NB4 (cell line): Measurements from ENCODE around the gene ANKRD10.
A peak's percentile ranks its signal among the peaks of the same experiment; 100 is the strongest.

Experiments
- DNase-seq: peaks from one replicate; pipeline ENCODE4 v3.0.0; 2010; ENCODE audit warnings: low read depth
- H3K4me3 ChIP-seq: one replicate; pipeline ENCODE4 v1.5.1; 2011; ENCODE audit warnings: mild to moderate bottlenecking, low read depth, low read length, moderate library complexity
- CTCF ChIP-seq: IDR thresholded peaks from one replicate; pipeline ENCODE4 v1.5.1; 2012; ENCODE audit warnings: low read depth, low read length
- MAX ChIP-seq: IDR thresholded peaks from 2 replicates; pipeline ENCODE4 v1.6.1; 2011; ENCODE audit warnings: low read depth, low read length
- MYC ChIP-seq: IDR thresholded peaks from 2 replicates; pipeline ENCODE4 v1.6.1; 2011; ENCODE audit warnings: low read depth, low read length
- POLR2A ChIP-seq: IDR thresholded peaks from 2 replicates; pipeline ENCODE4 v1.6.1; 2011; ENCODE audit warnings: mild to moderate bottlenecking; ENCODE audit not compliant: insufficient read length; ENCODE audit errors: extremely low read depth

Gene ANKRD10

GRCh38 chr13:110856942-110857835, 57.7 kb downstream of the ANKRD10 start:
- no peak for DNase-seq
- no peak overlapping the region for H3K4me3 ChIP-seq
- TF ChIP-seq MYC (no peak), CTCF (no peak), MAX (0 out of 2 replicates have a peak, but pooled peaks have one; percentile 34), POLR2A (no peak)

- no peak for TF ChIP-seq POLR2A
- no peak for TF ChIP-seq MYC
- no peak for TF ChIP-seq MAX
- no peak for TF ChIP-seq CTCF
- DNase-seq = no peak
- H3K4me3 ChIP-seq = no peak overlapping the region
Measured at GRCh38 chr13:110855363-110855762, 59.5 kb downstream of the ANKRD10 start.

- TF ChIP-seq POLR2A (no peak), MYC (no peak), CTCF (no peak), MAX (no peak)
- no peak for DNase-seq
- no peak overlapping the region for H3K4me3 ChIP-seq
Measured at GRCh38 chr13:110854866-110855265, 60.0 kb downstream of the ANKRD10 start.

- DNase-seq = no peak
- TF ChIP-seq POLR2A (no peak), MAX (no peak), MYC (no peak), CTCF (no peak)
- no peak overlapping the region for H3K4me3 ChIP-seq
Measured at GRCh38 chr13:110853235-110853721, 61.6 kb downstream of the ANKRD10 start.

GRCh38 chr13:110850840-110851239, 64.0 kb downstream of the ANKRD10 start:
- TF ChIP-seq CTCF (no peak), MAX (no peak), MYC (no peak), POLR2A (no peak)
- no peak overlapping the region for H3K4me3 ChIP-seq
- no peak for DNase-seq
